ENCODE data around the gene ADGRB2.

GRCh38 chr1:31768407-31768907, 4.3 kb upstream of the ADGRB2 start:
- TF ChIP-seq CTCF (IDR thresholded peaks at IDR 0.05 in 4 of 5, conservative IDR thresholded peaks at IDR 0.05 in 1 of 5) (no peak), POLR2A (IDR thresholded peaks at IDR 0.05) (no peak)

All from gastrocnemius medialis (tissue), 4 donors.